GM21390 (cell line): Measurements from ENCODE around the gene GPBAR1.

ENCODE experiments used
- ATAC-seq: cut with Tn5 transposase; IDR thresholded peaks from one replicate; pipeline ENCODE4 v1.9.1; 2021; ENCODE audit not compliant: unreplicated experiment

Gene GPBAR1

DNA sequence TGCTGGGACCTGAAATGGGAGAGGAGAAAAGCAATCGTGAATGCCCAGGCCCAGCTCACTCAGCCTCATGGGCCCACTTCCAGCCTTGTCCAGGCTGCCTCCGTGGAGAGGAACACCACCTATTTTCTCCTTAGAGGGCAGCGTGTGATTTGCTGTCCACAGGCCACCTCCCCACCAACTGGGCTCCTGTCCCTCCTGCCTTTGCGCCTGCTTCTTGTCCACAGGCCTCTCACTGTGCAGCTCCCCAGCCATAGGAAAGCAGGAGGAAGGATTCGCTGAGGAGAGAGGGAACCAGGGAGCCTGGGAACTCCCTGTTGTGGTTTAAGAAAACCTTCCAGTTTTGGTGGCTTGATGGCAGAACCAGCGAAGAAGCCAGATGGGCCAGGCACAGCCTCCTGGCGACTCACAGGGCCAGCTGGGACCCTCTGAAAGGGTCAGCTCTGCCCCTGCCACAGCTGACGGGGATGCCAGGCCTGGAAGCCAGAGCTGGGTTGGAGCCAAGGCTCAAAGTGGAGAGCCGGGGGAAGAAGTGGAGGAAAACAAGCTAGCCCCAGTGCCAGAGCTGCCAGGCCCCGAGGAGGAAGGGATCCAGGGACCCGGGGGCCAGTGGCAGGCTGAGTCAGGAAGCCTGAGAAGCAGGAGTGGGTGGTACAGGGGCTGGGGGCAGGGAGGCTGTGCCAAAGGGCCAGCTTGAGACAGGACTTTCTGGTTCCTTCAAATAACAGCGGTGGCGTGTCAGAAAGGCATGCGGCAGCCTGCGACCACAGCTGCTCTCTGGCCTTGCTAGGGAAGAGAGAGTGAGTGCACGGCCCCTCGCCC is 21.6 kb downstream of the GPBAR1 start:
- no peak for ATAC-seq

GRCh38 chr2:218284106-218284811 is 23.4 kb downstream of the GPBAR1 start:
- peak; percentile 50 for ATAC-seq

GRCh38 chr2:218285604-218286003 is 24.8 kb downstream of the GPBAR1 start:
- ATAC-seq, result no peak

- peak; percentile 65 for ATAC-seq
Observed at GRCh38 chr2:218286570-218287459, 26.0 kb downstream of the GPBAR1 start.

GRCh38 chr2:218289639-218290315 is 29.0 kb downstream of the GPBAR1 start:
- ATAC-seq, result no peak

- ATAC-seq, result peak; percentile 55
Observed at GRCh38 chr2:218290316-218291261, 29.8 kb downstream of the GPBAR1 start.

DNA sequence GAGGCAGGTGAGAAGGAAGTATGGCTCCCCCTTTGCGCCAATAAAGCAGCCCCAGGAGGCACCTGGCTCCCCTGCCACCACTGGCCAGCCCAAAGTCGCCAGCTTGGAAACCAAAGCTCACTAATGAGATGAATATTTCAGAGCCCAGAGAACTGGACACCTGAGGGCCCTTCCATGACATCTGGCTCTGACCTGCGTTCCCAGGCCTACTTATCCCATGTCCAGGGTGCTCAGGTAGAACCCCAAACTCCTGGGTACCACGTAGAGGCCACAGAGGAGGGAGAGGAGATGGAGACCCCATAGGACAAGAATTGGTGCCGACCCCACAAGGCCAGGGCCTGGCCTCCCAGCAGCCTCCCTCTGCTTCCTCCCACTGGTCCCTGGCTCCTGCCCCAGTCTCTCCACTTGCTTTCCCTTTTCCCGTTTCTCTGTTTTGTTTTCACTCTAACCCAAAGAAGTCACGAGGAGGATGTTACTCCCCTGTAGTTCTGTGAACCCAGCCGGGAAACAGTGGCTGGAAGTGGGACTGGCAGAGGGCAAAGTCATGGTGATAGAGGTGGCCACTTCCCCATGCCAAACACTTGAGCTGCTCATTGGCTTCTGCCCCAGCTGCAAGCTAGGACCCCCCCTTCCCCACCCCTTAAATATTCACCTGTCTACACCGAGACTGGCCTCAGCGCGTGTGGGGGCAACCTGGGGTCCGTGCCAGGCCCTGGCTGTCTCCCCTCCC is 30.7 kb downstream of the GPBAR1 start:
- no peak for ATAC-seq

- peak; percentile 68 for ATAC-seq
Observed at GRCh38 chr2:218292048-218293014, 31.5 kb downstream of the GPBAR1 start, which contains the start of gene TMBIM1. TSS of gene TMBIM1 (minus strand) at chr2:218292503. CDS start at chr2:218282141, 10,362 bp downstream.

- ATAC-seq, result no peak
Observed at GRCh38 chr2:218293715-218294429, 33.1 kb downstream of the GPBAR1 start.

DNA sequence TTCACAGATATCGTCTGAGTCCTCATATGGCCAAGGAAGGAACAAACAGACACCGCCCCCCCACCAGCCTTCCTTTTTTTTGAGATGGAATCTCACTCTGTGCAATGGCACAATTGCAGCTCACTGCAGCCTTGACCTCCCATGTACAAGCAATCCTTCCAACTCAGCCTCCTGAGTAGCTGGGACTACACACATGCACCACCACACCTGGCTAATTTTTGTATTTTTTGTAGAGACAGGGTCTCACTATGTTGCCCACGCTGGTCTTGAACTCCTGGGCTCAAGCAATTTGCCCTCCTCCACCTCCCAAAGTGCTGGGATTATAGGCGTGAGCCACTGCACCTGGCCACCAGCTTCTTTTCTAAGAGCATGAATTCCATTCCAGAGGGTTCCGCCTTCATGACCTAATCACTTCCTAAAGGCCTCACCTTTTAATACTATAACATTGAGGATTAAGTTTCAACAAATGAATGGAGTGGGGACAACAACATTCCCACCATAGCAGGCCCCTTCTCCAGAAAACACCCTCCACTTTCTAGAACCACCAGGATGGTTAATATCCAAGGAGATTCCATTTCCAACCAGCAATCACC is 33.7 kb downstream of the GPBAR1 start:
- ATAC-seq, result no peak

DNA sequence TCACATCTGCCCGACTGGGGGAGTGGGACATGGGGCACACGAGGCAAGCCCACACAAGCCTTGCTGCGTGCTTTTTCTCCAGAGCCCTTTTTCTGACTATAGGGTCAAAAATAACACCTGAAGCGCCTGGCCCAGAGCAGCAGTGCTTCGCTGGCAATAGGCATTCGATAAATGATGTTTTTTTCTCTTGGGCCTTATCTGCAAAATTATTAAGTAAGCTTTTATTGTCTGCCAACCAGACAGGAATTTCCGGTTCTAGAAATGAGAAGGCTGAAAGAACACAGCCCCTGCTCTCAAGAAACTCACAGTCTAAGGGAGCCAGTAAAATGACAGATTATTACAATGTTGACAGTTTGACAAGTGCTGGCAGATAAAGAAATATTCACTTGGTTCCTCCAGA is 34.2 kb downstream of the GPBAR1 start:
- ATAC-seq, result no peak

DNA sequence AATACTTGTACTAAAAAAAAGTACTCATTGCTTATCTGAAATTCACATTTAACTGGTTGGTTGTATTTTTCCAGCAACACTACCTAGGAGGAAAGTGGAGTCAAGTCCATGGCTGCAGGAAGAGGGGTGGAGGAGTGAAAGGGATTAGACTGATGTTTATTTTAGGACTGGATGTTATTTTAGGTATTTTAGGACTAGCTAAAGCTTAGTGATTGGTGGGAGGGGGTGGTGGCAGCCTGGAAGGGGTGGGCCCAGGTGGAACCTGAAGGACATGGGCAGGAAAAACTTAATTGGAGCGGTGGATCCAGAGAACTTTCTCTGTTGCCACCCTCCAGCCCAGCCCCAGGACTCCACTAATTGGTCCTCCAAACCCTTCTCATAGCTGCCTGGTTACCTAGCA is 35.4 kb downstream of the GPBAR1 start:
- ATAC-seq, result no peak

DNA sequence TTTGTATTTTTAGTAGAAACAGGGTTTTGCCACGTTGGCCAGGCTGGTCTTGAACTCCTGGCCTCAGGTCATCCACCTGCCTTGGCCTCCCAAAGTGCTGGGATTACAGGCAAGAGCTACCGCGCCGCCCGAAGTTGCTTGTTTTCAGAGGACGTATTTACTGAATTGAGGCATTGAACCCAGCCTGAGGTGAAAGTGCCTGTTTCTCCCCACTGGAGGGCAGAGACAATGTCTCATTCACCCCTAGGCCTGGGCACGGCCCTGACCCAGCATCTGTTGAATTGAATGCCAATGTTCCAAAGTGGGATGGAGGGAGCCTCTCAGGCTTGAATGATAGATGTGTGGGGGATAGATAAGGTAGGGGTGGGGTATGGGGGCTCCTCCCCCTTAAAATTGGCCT is 36.0 kb downstream of the GPBAR1 start:
- ATAC-seq, result no peak

- ATAC-seq, result no peak
Observed at GRCh38 chr2:218298314-218298875, 37.6 kb downstream of the GPBAR1 start.

- ATAC-seq, result no peak
Observed at GRCh38 chr2:218300141-218300540, 39.3 kb downstream of the GPBAR1 start.

DNA sequence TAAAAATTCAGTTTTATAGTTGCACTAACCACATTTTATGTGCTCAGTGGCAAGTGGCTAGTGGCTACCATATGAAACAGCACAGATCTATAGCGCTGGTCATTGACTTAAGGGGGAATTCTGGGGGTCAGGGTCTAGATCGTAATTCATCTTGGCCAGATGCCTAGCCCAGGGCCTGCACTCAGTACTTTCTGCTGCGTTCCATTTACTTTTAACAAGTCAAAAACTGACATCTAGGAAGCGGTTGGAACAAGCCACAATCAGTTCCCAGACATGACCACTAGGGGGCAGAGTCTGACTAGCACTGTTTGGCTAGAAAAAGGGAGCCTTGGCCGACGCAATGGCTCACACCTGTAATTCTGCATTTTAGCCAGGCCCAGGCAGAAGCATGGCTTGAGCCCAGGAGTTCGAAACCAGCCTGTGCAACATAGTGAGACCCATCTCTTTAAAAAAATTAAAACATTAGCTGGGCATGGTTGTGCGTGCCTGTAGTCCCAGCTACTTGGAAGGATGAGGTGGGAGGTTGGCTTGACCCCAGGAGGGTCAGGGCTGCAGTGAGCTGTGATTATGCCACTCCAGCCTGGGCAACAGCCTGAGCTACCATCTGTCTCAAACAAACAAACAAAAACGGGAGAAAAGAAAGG is 40.5 kb downstream of the GPBAR1 start:
- ATAC-seq, result peak; percentile 75
